MM.1S (cell line): ENCODE results near the gene ADK.

Source experiments
- DNase-seq: peaks from one replicate; pipeline ENCODE4 v3.0.0-alpha.2; 2015
- H2AFZ ChIP-seq: fragments of 300-600 bp; sonication (generic); 2 replicates; pipeline ENCODE4 v1.6.0; 2016; ENCODE audit warnings: antibody characterized with exemption, low read length
- H3F3A ChIP-seq: fragments of 300-600 bp; sonication (generic); 2 replicates; pipeline ENCODE4 v1.6.1; 2016; ENCODE audit warnings: mild to moderate bottlenecking, antibody characterized with exemption, low read length, moderate library complexity, mixed read lengths; ENCODE audit not compliant: insufficient read depth
- H3K27ac ChIP-seq: fragments of 300-600 bp; sonication (generic); 2 replicates; pipeline ENCODE4 v1.5.1; 2016; ENCODE audit warnings: mild to moderate bottlenecking, low read length
- H3K27me3 ChIP-seq: fragments of 300-600 bp; sonication (generic); replicated peaks from 2 replicates; pipeline ENCODE4 v1.6.0; 2016; ENCODE audit warnings: low read length; ENCODE audit not compliant: insufficient read depth
- H3K36me3 ChIP-seq: fragments of 300-600 bp; sonication (generic); replicated peaks from 2 replicates; pipeline ENCODE4 v1.6.1; 2016; ENCODE audit warnings: mild to moderate bottlenecking, low read length, mixed read lengths; ENCODE audit not compliant: insufficient read depth
- H3K4me1 ChIP-seq: fragments of 300-600 bp; sonication (generic); 2 replicates; pipeline ENCODE4 v1.6.1; 2016; ENCODE audit warnings: low read length, mixed read lengths
- H3K4me2 ChIP-seq: fragments of 300-600 bp; sonication (generic); 2 replicates; pipeline ENCODE4 v1.6.0; 2016; ENCODE audit warnings: low read depth, low read length
- H3K4me3 ChIP-seq: fragments of 300-600 bp; sonication (generic); 2 replicates; pipeline ENCODE4 v1.5.1; 2016; ENCODE audit warnings: low read length, mixed read lengths
- H3K79me2 ChIP-seq: fragments of 300-600 bp; sonication (generic); 2 replicates; pipeline ENCODE4 v1.6.1; 2016; ENCODE audit warnings: mixed run types, low read length, mixed read lengths
- H3K9ac ChIP-seq: fragments of 300-600 bp; sonication (generic); 2 replicates; pipeline ENCODE4 v1.6.1; 2016; ENCODE audit warnings: low read length, mixed read lengths
- H3K9me2 ChIP-seq: fragments of 300-600 bp; sonication (generic); replicated peaks from 2 replicates; pipeline ENCODE4 v1.6.1; 2016; ENCODE audit warnings: mild to moderate bottlenecking, low read length, mixed read lengths; ENCODE audit not compliant: insufficient read depth
- H3K9me3 ChIP-seq: fragments of 300-600 bp; sonication (generic); replicated peaks from 2 replicates; pipeline ENCODE4 v1.6.1; 2016; ENCODE audit warnings: mild to moderate bottlenecking, low read length, mixed read lengths; ENCODE audit not compliant: insufficient read depth
- H4K20me1 ChIP-seq: fragments of 300-600 bp; sonication (generic); 2 replicates; pipeline ENCODE4 v1.6.1; 2016; ENCODE audit warnings: mild to moderate bottlenecking, low read length, moderate library complexity, mixed read lengths; ENCODE audit not compliant: insufficient read depth
- CTCF ChIP-seq: fragments of 300-600 bp; sonication (generic); IDR thresholded peaks from 2 replicates; pipeline ENCODE4 v1.5.1; 2016; ENCODE audit warnings: antibody characterized with exemption, low read length, mixed read lengths
- EZH2 ChIP-seq: fragments of 300-600 bp; sonication (generic); optimal IDR thresholded peaks from 2 replicates; pipeline ENCODE3; 2017; ENCODE audit warnings: low read depth, mild to moderate bottlenecking, antibody characterized with exemption, low read length, mixed read lengths
- EZH2phosphoT487 ChIP-seq: fragments of 300-600 bp; sonication (generic); IDR thresholded peaks from 2 replicates; pipeline ENCODE4 v1.6.1; 2018; ENCODE audit warnings: antibody characterized with exemption, low read length

Gene ADK

GRCh38 chr10:74652664-74653063 lies 501.6 kb downstream of the ADK start:
- H3K4me1 ChIP-seq, result 0 out of 2 replicates have a peak, but pooled peaks cover 7% of the 10 kb centered on the region
- DNase-seq, result no peak
- no peak overlapping the region for H3K4me3 ChIP-seq
- no peaks in the 10 kb centered on the region for H3K27me3 ChIP-seq
- no peak overlapping the region for H3K4me2 ChIP-seq
- no peak overlapping the region for H3K27ac ChIP-seq
- TF ChIP-seq EZH2 (no peak), CTCF (no peak), EZH2phosphoT487 (no peak)
- H3K9me2 ChIP-seq, result no peaks in the 10 kb centered on the region
- no peaks in the 10 kb centered on the region for H4K20me1 ChIP-seq
- H3F3A ChIP-seq, result no peaks in the 10 kb centered on the region
- H3K36me3 ChIP-seq, result no peaks in the 10 kb centered on the region
- H2AFZ ChIP-seq, result no peak overlapping the region
- no peak overlapping the region for H3K9ac ChIP-seq
- H3K9me3 ChIP-seq, result no peaks in the 10 kb centered on the region
- H3K79me2 ChIP-seq, result no peaks in the 10 kb centered on the region

- TF ChIP-seq EZH2phosphoT487 (no peak), EZH2 (no peak), CTCF (no peak)
- no peak overlapping the region for H3K4me2 ChIP-seq
These were observed 507.5 kb downstream of the ADK start for GRCh38 chr10:74658511-74658910.

GRCh38 chr10:74662635-74663034 lies 511.6 kb downstream of the ADK start:
- H3K36me3 ChIP-seq, result no peaks in the 10 kb centered on the region
- H4K20me1 ChIP-seq, result no peaks in the 10 kb centered on the region
- no peak overlapping the region for H3K27ac ChIP-seq
- no peak overlapping the region for H2AFZ ChIP-seq
- no peak overlapping the region for H3K4me3 ChIP-seq
- H3K79me2 ChIP-seq, result no peaks in the 10 kb centered on the region
- H3K4me2 ChIP-seq, result no peak overlapping the region
- no peaks in the 10 kb centered on the region for H3K27me3 ChIP-seq
- H3K9me2 ChIP-seq, result no peaks in the 10 kb centered on the region
- H3K9ac ChIP-seq, result no peak overlapping the region
- H3K9me3 ChIP-seq, result no peaks in the 10 kb centered on the region
- DNase-seq, result no peak
- H3F3A ChIP-seq, result no peaks in the 10 kb centered on the region
- no peak for TF ChIP-seq EZH2phosphoT487
- TF ChIP-seq CTCF, result no peak
- no peak for TF ChIP-seq EZH2
- H3K4me1 ChIP-seq, result no peaks in the 10 kb centered on the region

More at GRCh38 chr10:74658511-74658910, 507.5 kb downstream of the ADK start:
- Histone ChIP-seq H3K9ac (no peak overlapping the region), H3F3A (no peaks in the 10 kb centered on the region), H3K27ac (no peak overlapping the region), H3K9me3 (no peaks in the 10 kb centered on the region), H3K27me3 (no peaks in the 10 kb centered on the region), H3K79me2 (no peaks in the 10 kb centered on the region), H4K20me1 (no peaks in the 10 kb centered on the region), H3K4me1 (no peaks in the 10 kb centered on the region), H3K4me3 (no peak overlapping the region), H3K36me3 (no peaks in the 10 kb centered on the region), H2AFZ (no peak overlapping the region), H3K9me2 (no peaks in the 10 kb centered on the region)
- no peak for DNase-seq
